ENCODE data around the gene GPRC6A. TPM values are rescaled to one million over a fixed set of nuclear protein-coding genes. Genes with fewer than 3 reads are reported as not detected.

GPRC6A gene
- total and polyA plus RNA-seq, 10 of the 15 experiments (the other 5 are each of a cell fraction or from before 2014, with no cell fraction given) = not detected

- in situ Hi-C loops (cut with MboI) (no loop called here), intact Hi-C loops (cut with micrococcal nuclease; ENCODE audit: unreplicated experiment) (no loop called here)
- no peak for ATAC-seq
- peaks cover 0 to 13% of the 10 kb centered on the region in 2 experiments; a peak in 3 of 4 replicates for H3K27me3 ChIP-seq (replicated peaks in 1 of 2; ENCODE audit: control insufficient read depth in 2 of 2, insufficient read depth in 2 of 2, low read length in 1 of 2)
- H3K79me2 ChIP-seq (ENCODE audit: control insufficient read depth, insufficient read depth, low read length) = no peaks in the 10 kb centered on the region
- H4K20me1 ChIP-seq (ENCODE audit: control insufficient read depth, insufficient read depth) = no peaks in the 10 kb centered on the region
- POLR2A ChIA-PET = interaction anchor here (0.6 kb wide), 1 partner anchor 449 kb away, joined by 6 read pairs; no protein-coding TSS in a partner anchor
- no peak for DNase-seq (ENCODE audit: low read depth, low spot score)
- WGBS (ENCODE audit: insufficient coverage, insufficient replicate concordance, low lambda C conversion rate, missing lambda C conversion rate) = 77% methylated on average over 11 of the region's 11 CpGs
- BruUV-seq (replicated peaks) = no TSS peak
- no peak overlapping the region for H2AFZ ChIP-seq (ENCODE audit: control insufficient read depth, low read depth, low read length)
- RAD21 ChIA-PET (ENCODE audit: unreplicated experiment) = interaction anchor here (0.9 kb wide), 1 partner anchor 21 kb away, joined by 3 read pairs; no protein-coding TSS in a partner anchor
- FAIRE-seq = no peak
- SMC1A ChIA-PET (ENCODE audit: uncharacterized antibody, unreplicated experiment) = no interaction called here
- H3K27ac ChIP-seq (ENCODE audit: control insufficient read depth, insufficient read depth) = no peak overlapping the region
- CTCF ChIA-PET = interaction anchor here (0.7 kb wide), 1 partner anchor 209 kb away, joined by 3 read pairs; no protein-coding TSS in a partner anchor
- no peak overlapping the region for H3K9ac ChIP-seq (ENCODE audit: control insufficient read depth, insufficient read depth, low read length)
- H3K9me3 ChIP-seq (replicated peaks; ENCODE audit: control insufficient read depth, insufficient read depth, low read length) = no peaks in the 10 kb centered on the region
- no peaks in the 10 kb centered on the region for H3K4me1 ChIP-seq (ENCODE audit: control insufficient read depth, insufficient read depth, low read length)
- TF ChIP-seq ZNF687 (IDR thresholded peaks at IDR 0.05) = no peak
- TF ChIP-seq, protein P1, sequence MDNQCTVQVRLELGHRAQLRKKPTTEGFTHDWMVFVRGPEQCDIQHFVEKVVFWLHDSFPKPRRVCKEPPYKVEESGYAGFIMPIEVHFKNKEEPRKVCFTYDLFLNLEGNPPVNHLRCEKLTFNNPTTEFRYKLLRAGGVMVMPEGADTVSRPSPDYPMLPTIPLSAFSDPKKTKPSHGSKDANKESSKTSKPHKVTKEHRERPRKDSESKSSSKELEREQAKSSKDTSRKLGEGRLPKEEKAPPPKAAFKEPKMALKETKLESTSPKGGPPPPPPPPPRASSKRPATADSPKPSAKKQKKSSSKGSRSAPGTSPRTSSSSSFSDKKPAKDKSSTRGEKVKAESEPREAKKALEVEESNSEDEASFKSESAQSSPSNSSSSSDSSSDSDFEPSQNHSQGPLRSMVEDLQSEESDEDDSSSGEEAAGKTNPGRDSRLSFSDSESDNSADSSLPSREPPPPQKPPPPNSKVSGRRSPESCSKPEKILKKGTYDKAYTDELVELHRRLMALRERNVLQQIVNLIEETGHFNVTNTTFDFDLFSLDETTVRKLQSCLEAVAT (IDR thresholded peaks at IDR 0.05) = no peak
- no peak for TF ChIP-seq BACH1 (IDR thresholded peaks at IDR 0.05; ENCODE audit: borderline replicate concordance)
- TF ChIP-seq GATAD2B (conservative IDR thresholded peaks at IDR 0.05; ENCODE audit: low read depth) = no peak
- TF ChIP-seq FOXK2 (IDR thresholded peaks at IDR 0.05) = no peak
- TF ChIP-seq CREM (IDR thresholded peaks at IDR 0.05; ENCODE audit: low read depth) = no peak
- TF ChIP-seq NR2C2 (IDR thresholded peaks at IDR 0.05; ENCODE audit: borderline replicate concordance, control insufficient read depth, insufficient read length, low read depth) = no peak
- TF ChIP-seq IRF4 (IDR thresholded peaks at IDR 0.05; ENCODE audit: low read depth, low read length) = no peak
- TF ChIP-seq RUNX3 (IDR thresholded peaks at IDR 0.05; ENCODE audit: low read length) = no peak
- TF ChIP-seq ATF7 (IDR thresholded peaks at IDR 0.05; ENCODE audit: low read depth) = no peak
- TF ChIP-seq PML (IDR thresholded peaks at IDR 0.05; ENCODE audit: low read length) = no peak
- TF ChIP-seq SMARCA5 (IDR thresholded peaks at IDR 0.05) = no peak
- TF ChIP-seq CBX3 (IDR thresholded peaks at IDR 0.05; ENCODE audit: borderline replicate concordance, low read depth) = no peak
- TF ChIP-seq NFIC (IDR thresholded peaks at IDR 0.05; ENCODE audit: low read depth, low read length) = no peak
- no peak for TF ChIP-seq POLR2A (IDR thresholded peaks at IDR 0.05; ENCODE audit: low read depth, low read length)
- H3K4me3 ChIP-seq = no peak overlapping the region
- H3K4me2 ChIP-seq (ENCODE audit: control insufficient read depth, insufficient read depth) = no peak overlapping the region
- H3K36me3 ChIP-seq (ENCODE audit: control insufficient read depth in 2 of 2, insufficient read depth in 2 of 2, low read length in 1 of 2) = no peaks in the 10 kb centered on the region
These were observed 64.8 kb downstream of the GPRC6A start for GRCh38 chr6:116763906-116764628.
